ENCODE data around the gene NABP1. TPM values are rescaled to one million over a fixed set of nuclear protein-coding genes. Genes with fewer than 3 reads are reported as not detected.

The NABP1 gene
- total and polyA plus RNA-seq, 10 of the 15 experiments (the other 5 are each of a cell fraction or from before 2014, with no cell fraction given) = 22.9 to 65.7 (median 39.9) TPM

DNA sequence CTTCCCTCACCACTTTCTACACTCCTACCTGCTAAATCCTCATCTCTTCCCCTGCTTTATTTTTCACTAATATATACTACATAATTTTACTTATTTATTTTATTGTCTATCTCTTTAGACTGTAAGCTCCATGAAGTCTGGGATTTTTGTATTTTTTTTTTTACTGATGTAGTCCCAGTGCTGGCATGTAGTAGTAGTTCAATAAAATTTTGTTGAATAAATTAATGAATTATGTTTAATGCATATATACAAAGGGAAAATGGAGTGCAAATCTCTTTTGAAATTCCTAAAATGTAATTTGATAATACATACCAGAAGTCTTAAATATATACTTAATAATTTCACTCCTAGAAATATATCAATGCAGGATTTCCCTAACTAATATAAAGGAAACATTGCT, 7.1 kb upstream of the NABP1 start:
- FAIRE-seq (no peak), DNase-seq (ENCODE audit: low read depth, low spot score) (no peak), ATAC-seq (no peak)
- Histone ChIP-seq H3K4me3 (no peak overlapping the region), H3K27me3 (replicated peaks in 1 of 2; ENCODE audit: control insufficient read depth in 2 of 2, insufficient read depth in 2 of 2, low read length in 1 of 2) (no peaks in the 10 kb centered on the region), H4K20me1 (ENCODE audit: control insufficient read depth, insufficient read depth) (no peaks in the 10 kb centered on the region), H3K4me1 (ENCODE audit: control insufficient read depth, insufficient read depth, low read length) (peaks cover 44% of the 10 kb centered on the region), H2AFZ (ENCODE audit: control insufficient read depth, low read depth, low read length) (no peak overlapping the region), H3K27ac (ENCODE audit: control insufficient read depth, insufficient read depth) (no peak overlapping the region), H3K36me3 (ENCODE audit: control insufficient read depth in 2 of 2, insufficient read depth in 2 of 2, low read length in 1 of 2) (no peaks in the 10 kb centered on the region), H3K9me3 (replicated peaks; ENCODE audit: control insufficient read depth, insufficient read depth, low read length) (no peaks in the 10 kb centered on the region), H3K4me2 (ENCODE audit: control insufficient read depth, insufficient read depth) (no peak overlapping the region), H3K79me2 (ENCODE audit: control insufficient read depth, insufficient read depth, low read length) (no peaks in the 10 kb centered on the region), H3K9ac (ENCODE audit: control insufficient read depth, insufficient read depth, low read length) (no peak overlapping the region)
- in situ Hi-C loops (cut with MboI) = loop anchor here (25.0 kb wide), 1 partner anchor 783 kb away; the partner anchor contains the start of gene GLS
- intact Hi-C loops (cut with micrococcal nuclease; ENCODE audit: unreplicated experiment) = no loop called here
- ChIA-PET SMC1A (ENCODE audit: uncharacterized antibody, unreplicated experiment) (no interaction called here), CTCF (no interaction called here), POLR2A (no interaction called here), RAD21 (ENCODE audit: unreplicated experiment) (interaction anchor here (6.2 kb wide), 1 partner anchor 52 kb away, joined by 52 read pairs; no protein-coding TSS in a partner anchor)
- no peak for TF ChIP-seq HDGF (IDR thresholded peaks at IDR 0.05)
- no peak for TF ChIP-seq MTA2 (IDR thresholded peaks at IDR 0.05; ENCODE audit: low read depth)
- no peak for TF ChIP-seq MTA3 (IDR thresholded peaks at IDR 0.05; ENCODE audit: borderline replicate concordance, low read length)
- no peak for TF ChIP-seq STAT1 (conservative IDR thresholded peaks at IDR 0.05)
- TF ChIP-seq SIX5 (IDR thresholded peaks at IDR 0.05; ENCODE audit: low read depth, low read length, severe bottlenecking) = no peak
- TF ChIP-seq, protein P1, sequence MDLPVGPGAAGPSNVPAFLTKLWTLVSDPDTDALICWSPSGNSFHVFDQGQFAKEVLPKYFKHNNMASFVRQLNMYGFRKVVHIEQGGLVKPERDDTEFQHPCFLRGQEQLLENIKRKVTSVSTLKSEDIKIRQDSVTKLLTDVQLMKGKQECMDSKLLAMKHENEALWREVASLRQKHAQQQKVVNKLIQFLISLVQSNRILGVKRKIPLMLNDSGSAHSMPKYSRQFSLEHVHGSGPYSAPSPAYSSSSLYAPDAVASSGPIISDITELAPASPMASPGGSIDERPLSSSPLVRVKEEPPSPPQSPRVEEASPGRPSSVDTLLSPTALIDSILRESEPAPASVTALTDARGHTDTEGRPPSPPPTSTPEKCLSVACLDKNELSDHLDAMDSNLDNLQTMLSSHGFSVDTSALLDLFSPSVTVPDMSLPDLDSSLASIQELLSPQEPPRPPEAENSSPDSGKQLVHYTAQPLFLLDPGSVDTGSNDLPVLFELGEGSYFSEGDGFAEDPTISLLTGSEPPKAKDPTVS (IDR thresholded peaks at IDR 0.05; ENCODE audit: low read depth, low read length) = no peak
- no peak for TF ChIP-seq ESRRA (IDR thresholded peaks at IDR 0.05; ENCODE audit: low read length)
- no peak for TF ChIP-seq WRNIP1 (IDR thresholded peaks at IDR 0.05; ENCODE audit: borderline replicate concordance, low read depth, low read length)
- TF ChIP-seq PAX8 (IDR thresholded peaks at IDR 0.05) = no peak
- no peak for TF ChIP-seq EGR1 (IDR thresholded peaks at IDR 0.05; ENCODE audit: borderline replicate concordance in 1 of 2, low read depth in 2 of 2, low read length in 2 of 2)
- no peak for TF ChIP-seq SUZ12 (IDR thresholded peaks at IDR 0.05; ENCODE audit: unreplicated experiment)
- no peak for TF ChIP-seq YBX1 (IDR thresholded peaks at IDR 0.05)
- TF ChIP-seq, protein P2, sequence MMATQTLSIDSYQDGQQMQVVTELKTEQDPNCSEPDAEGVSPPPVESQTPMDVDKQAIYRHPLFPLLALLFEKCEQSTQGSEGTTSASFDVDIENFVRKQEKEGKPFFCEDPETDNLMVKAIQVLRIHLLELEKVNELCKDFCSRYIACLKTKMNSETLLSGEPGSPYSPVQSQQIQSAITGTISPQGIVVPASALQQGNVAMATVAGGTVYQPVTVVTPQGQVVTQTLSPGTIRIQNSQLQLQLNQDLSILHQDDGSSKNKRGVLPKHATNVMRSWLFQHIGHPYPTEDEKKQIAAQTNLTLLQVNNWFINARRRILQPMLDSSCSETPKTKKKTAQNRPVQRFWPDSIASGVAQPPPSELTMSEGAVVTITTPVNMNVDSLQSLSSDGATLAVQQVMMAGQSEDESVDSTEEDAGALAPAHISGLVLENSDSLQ (IDR thresholded peaks at IDR 0.05) = no peak
- TF ChIP-seq MYC (IDR thresholded peaks at IDR 0.05; ENCODE audit: insufficient read depth, insufficient read length, insufficient replicate concordance, low read length, severe bottlenecking) = no peak
- TF ChIP-seq ZSCAN29 (IDR thresholded peaks at IDR 0.05) = no peak
- BruUV-seq (replicated peaks) = no TSS peak
